Fibroblast of villous mesenchyme (primary cell): Measurements from ENCODE around the gene RIOK3. TPM values are rescaled to one million over a fixed set of nuclear protein-coding genes. Genes with fewer than 3 reads are reported as not detected.
A peak's percentile ranks its signal among the peaks of the same experiment; 100 is the strongest.

Source experiments
- DNase-seq: peaks from one replicate; pipeline ENCODE4 v3.0.0-alpha.2; 2010; ENCODE audit warnings: low read depth
- H3K4me3 ChIP-seq: 2 replicates; pipeline ENCODE4 v1.5.1; 2011; ENCODE audit warnings: low read depth, mild to moderate bottlenecking, low read length
- CTCF ChIP-seq: IDR thresholded peaks from 2 replicates; pipeline ENCODE4 v1.5.1; 2012; ENCODE audit warnings: low read depth, mild to moderate bottlenecking, low read length; ENCODE audit not compliant: insufficient read depth
- total RNA-seq: library from RNA; depleted of rRNA; stranded (reverse); fragments of >200 nt; gene quantifications from 2 replicates; pipeline ENCODE4 v1.2.3, GENCODE V29; 2012

The RIOK3 gene
- total RNA-seq, 1 donor, result 71.2 TPM

- TF ChIP-seq CTCF, result no peak
- no peak overlapping the region for H3K4me3 ChIP-seq
- no peak for DNase-seq
Measured at GRCh38 chr18:23495723-23496440, 42.8 kb downstream of the RIOK3 start.

GRCh38 chr18:23498117-23498516 lies 45.0 kb downstream of the RIOK3 start:
- H3K4me3 ChIP-seq, result no peak overlapping the region
- no peak for TF ChIP-seq CTCF
- no peak for DNase-seq

GRCh38 chr18:23498877-23499276 lies 45.8 kb downstream of the RIOK3 start:
- TF ChIP-seq CTCF, result peak; percentile 93
- no peak overlapping the region for H3K4me3 ChIP-seq
- DNase-seq, result peak; percentile 94

- TF ChIP-seq CTCF, result no peak
- peak; percentile 60 for DNase-seq
- H3K4me3 ChIP-seq, result no peak overlapping the region
Measured at GRCh38 chr18:23499291-23499781, 46.2 kb downstream of the RIOK3 start.

- H3K4me3 ChIP-seq, result no peak overlapping the region
- DNase-seq, result no peak
- TF ChIP-seq CTCF, result no peak
Measured at GRCh38 chr18:23501626-23502025, 48.5 kb downstream of the RIOK3 start.

GRCh38 chr18:23502516-23503037 lies 49.5 kb downstream of the RIOK3 start:
- TF ChIP-seq CTCF, result no peak
- no peak for DNase-seq
- peak overlapping the region; percentile 83 for H3K4me3 ChIP-seq
